Right hindlimb (tissue), 1 donor: ENCODE results near the gene NECAB3.
A peak's percentile ranks its signal among the peaks of the same experiment; 100 is the strongest.
"Not testable (repeated sequence)": the region's sequence is repeated elsewhere in the genome, so short reads cannot be mapped to it uniquely, and the experiment has no call there.

Experiments used
- DNase-seq: peaks from one replicate; pipeline ENCODE4 v3.0.0-alpha.2; 2018

The NECAB3 gene, protein sequence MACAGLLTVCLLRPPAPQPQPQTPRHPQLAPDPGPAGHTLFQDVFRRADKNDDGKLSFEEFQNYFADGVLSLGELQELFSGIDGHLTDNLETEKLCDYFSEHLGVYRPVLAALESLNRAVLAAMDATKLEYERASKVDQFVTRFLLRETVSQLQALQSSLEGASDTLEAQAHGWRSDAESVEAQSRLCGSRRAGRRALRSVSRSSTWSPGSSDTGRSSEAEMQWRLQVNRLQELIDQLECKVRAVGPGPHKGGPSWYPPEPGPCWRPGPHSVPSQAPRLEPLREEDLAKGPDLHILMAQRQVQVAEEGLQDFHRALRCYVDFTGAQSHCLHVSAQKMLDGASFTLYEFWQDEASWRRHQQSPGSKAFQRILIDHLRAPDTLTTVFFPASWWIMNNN

DNA sequence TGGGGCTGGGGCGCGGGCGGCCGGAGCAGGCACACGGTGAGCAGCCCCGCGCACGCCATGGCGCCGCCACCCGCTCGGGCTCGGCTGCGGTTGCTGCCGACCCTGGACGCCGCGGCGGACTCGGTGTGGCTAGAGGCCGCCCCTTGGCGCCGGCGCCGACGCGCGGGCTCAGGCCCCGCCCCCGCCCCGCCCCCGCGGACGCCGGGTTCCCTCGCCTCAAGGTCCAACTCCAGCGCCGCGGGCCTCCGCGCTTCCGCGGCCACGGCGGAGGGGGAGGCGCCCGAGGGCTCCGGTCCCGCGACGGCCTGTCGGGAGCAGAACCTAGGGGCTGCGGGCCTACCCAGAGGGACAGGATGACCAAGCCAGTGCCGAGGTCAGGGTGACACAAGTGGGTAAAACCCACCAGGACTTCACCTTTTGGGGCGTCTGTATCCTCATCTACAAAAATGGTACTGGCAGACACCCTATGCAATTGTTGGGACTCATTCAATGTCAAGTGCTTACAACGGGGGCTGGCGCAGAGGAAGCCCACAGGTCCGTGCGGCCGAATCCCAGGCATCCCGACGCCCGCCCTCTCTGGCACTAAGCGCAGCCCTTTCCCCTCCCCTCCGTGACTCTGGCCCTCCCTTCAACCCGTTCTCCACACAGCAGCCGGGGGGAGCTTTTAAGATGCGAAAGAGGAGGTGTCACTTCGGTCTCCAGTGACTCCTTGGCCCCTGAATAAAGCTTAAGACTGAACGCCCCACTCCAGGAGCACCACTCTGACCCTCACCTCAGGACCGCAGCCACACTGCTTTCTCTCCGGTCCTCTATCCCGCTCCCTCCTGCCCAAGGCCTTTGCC lies at the start of gene NECAB3:
Gene NECAB3, minus strand, starts transcription at position 135 of the 842 bp plus-strand sequence. Its CDS starts 76 bp downstream, at position 59.
- peak; percentile 90 for DNase-seq

DNA sequence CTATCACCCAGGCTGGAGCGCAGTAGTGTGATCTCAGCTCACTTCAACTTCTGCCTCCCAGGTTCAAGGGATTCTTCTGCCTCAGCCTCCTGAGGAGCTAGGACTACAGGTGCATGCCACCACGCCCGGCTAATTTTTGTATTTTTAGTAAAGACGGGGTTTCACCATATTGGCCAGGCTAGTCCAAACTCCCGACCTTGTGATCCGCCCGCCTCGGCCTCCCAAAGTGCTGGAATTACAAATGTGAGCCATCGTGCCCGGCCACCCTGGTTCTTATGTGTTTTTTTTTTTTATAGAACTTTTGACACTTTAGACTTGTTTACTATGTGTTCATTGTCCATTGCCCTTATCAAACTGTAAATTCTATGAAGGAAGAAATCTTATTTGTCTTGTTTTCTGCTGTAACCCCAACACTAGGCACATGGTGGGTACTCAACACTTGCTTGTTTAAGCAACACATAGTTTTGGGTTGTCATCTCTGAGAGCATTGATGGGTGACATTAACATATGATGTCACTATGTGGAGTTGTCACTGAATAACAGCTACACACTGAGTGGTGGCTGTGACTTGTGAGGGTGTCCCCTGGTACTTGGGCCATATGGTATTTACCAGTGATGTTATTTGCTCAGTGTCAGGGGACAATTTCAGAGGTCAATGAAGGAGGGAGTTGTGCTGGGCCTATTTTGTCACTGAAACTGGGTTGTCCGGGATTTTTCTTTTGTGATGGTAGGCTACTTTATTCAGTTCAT lies 47.3 kb upstream of the NECAB3 start:
- DNase-seq = no peak

DNA sequence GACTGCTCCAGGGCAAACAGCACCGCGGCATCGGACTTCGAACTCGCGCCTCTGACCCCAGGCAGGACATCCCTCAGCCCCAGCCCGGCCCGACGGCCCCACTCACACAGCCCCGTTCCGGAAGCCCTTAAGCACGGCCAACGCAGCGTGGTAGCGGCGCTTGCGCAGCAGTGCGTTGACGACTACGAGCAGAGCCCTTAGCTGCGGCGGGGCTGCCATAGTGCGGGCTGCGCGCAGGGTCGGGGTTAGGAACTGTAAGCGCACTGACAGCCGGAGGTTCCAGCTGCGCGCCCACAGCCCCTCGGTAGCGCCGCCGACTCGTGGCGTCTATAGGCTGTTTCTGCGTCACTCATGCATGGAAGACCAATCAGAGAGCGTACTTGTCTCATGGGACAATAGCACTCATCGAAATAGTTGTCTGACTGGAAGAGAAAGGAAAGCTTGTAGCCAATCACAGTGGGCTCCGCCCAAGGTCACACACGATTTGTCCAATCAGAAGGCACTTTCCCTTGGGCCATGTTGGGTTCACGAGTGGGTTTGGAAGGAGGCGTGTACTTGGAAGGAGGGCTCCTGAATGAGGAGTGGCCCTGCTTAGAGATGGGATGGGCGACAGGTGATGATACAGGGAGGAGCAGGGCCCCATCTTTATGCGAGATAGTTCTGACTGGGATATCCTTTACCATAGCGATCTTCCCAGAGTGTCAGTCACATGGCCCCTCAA lies 45.9 kb upstream of the NECAB3 start, which contains the start of gene PXMP4:
Gene PXMP4, minus strand, starts transcription at position 322 of the 721 bp plus-strand sequence. Its CDS starts 103 bp downstream, at position 219.
- peak; percentile 96 for DNase-seq

DNA sequence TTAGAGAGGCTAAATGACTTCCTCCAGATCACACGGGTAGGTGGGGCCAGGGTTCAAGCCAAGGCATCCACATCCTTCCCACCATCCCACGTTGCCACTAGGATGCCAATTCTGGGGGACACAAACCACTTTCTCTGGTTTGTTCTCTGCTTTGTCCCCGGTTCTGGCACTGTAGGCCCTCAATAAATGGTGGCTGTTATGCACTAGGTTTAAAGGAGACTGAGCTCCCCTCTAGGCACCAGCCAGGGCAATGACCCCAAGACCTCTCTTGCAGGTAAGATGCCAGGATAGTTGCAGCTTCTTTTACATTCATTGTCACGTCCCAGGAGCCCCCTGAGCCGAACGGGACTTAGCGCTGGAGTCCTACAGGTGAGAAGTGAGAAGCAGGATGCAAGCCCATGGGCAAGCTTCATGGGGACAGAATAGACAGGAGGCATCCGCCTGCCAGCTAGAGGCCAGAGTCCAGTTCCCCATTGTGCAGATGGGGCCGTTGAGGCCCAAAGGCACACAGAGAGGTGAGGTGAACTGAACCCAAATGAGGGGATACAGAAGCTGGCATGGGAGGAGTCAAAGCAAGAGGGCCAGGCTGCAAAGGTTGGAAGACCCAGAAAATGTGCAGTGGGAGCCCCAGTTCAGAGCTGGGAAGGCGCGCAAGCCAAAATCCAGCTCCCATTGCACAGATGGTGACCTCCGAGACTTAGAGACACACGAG lies 45.2 kb upstream of the NECAB3 start:
- no peak for DNase-seq

DNA sequence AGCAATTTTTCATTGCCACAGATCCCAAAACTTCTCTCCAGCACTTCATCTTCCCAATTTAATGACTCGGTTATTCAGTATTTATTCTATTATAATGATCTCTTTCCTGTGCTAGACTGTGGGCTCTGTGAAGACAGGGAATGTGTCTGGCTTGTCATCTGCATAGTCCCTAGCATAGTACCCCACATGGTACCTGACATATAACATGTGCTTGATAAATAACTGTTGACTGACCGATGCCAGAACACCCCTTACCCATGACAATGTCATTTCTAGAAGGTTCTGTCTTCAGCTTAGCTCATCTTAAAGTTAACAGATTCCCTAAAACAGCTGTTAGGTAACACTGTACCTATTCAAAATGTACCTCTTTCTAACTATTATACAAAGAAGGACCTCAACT lies 42.3 kb upstream of the NECAB3 start:
- no peak for DNase-seq

DNA sequence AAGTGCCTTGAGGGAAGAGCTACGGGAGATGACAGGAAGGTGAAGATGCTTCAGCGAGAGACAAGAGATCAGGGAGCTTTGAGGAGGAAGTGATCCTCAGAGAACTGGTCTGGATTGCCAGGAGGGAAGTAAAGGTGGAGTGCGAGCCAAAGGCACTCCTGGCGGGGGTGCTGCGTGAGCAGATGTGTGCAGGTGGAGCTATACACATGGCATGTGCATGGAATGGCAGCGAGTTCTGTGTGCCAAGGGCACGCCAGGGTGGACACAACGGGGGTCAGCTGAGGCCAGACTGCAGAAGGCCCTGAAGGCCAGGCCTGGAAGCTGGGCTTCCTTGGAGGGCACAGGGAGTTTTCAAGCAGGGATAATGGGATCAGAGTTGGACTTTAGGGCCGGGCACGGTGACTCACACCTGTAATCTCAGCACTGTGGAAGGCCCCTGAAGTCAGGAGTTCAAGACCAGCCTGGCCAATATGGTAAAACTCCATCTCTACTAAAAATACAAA lies 39.7 kb upstream of the NECAB3 start:
- no peak for DNase-seq

DNA sequence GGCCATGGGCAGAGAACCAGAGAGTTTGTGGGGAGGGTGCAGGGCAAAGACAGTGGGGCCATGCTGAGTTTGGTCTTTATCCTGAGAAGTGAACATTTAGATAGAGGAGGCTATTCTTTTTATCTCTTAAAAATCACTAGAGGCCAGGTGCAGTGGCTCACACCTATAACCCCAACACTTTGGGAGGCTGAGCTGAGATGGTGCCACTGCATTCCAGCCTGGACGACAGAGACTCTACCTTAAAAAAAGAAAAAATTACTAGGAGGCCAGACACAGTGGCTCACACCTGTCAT lies 37.2 kb upstream of the NECAB3 start:
- DNase-seq = no peak

DNA sequence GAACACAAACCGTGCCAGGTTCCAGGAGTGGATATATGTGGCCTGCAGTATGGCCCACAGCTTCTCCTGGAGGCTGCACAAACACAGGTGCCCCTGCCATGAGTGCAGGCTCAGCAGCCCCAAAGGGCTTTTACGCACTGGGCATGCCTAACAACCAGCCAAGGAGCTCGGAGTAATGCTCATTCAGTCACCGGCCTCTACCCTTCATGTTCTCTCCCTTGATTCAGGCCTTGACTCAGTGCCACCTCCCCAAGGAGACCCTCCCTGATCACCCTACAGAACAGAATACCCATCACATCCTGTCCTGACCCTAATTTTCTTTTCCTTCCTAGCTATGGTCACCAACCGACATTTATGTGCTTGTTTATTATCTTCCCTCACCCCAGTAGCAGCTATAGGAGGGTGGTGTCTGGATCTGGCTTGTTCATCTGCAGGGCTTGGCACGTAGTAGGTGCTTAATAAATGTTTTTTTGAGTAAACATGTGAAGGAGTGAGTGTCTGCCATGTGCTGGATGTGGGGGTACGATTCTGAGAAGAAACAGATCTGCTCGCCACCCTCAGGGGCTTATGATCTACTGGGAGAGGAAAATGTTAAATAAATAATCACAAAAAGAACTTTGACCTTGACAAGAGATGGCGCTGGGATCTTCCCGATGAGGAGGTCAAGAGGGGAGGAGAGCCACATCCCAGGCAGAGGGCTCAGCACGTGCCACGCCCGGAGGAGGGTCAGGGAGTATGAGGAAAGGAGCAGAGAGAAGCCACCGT lies 36.6 kb upstream of the NECAB3 start:
- DNase-seq = no peak

DNA sequence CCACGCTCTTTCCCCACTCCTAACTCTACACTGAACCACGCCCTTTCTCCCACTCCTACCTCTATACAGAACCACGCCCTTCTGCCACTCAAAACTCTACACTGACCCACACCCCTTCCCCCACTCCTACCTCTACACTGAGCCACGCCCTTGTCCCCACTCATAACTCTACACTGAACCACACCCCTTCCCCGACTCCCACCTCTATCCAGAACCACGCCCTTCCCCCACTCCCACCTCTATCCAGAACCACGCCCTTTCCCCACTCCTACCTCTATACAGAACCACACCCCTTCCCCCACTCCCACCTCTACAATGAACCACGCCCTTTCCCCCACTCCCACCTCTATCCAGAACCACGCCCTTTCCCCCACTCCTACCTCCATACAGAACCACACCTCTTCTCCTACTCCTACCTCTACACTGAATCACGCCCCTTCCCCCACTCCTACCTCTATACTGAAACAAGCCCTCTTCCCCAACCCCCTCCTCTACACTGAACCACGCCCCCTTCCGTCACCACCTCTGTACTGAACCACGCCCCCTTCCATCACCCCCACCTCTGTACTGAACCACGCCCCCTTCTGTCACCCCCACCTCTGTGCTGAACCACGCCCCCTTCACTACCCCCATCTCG lies 35.8 kb upstream of the NECAB3 start:
- no peak for DNase-seq

DNA sequence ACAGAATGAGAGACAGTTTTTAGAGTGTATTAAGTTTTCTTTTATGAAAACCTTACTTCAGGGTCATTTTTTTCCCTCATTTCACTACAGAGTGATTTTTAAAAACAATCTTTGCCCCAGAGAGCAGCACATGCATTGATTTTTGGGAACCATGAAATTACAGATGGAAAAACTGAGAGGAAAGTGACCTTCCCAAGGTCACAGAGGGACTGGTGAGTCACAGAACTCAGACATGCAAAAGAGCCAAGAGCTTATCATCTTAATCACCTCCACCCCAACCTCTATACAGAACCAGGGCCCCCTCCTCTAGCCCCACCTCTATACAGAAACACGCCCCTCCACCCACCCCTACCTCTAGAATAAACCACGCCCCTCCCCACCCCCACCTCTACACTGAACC lies 35.2 kb upstream of the NECAB3 start:
- no peak for DNase-seq

DNA sequence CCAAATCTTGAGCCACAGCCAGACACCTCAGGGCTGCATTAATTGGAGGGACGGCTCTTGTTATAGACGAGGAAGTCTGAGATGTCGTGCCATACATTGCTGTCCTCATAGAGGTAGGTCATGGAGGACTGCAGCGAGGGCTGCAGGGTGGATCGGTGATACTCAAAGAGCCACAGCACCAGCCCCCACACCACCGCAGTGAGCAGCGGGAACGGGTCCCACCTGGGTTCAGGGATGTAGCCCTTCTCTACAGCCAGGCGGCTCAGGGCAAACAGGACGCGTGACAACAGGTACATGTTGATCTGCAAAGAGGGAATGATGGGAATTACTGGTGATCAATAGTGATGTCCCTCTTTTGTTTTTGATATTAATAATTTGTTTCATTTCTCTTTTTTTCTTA lies 33.4 kb upstream of the NECAB3 start:
- DNase-seq = no peak

DNA sequence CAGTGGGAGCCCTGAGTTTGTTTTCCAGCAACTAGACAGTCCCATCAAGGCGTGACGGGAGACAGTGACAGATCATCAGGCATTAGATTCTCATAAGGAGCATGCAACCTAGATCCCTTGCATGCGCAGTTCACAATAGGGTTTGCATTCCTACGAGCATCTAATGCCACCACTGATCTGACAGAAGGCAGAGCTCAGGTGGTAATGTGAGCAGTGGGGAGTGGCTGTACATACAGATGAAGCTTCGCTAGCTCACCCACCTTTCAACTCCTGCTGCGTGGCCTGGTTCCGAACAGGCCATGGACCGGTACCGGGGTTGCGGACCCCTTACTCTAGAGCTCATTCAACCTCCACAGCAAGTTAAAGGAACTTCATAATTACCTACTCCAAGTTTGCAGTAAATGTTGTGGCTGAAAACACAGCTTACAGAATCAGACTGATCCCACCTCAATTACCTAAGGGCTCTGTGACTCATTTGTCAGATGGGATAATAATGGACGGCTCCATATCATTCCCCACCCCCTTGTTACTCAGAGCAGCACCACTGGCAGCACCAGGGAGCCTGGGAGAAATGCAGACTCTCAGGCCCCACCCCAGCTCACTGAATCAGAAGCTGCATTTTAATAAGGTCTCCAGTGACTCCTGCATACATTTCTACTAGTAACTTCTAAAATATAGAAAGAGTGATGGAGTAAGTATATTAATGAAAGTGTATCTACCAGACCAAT lies 30.1 kb upstream of the NECAB3 start:
- no peak for DNase-seq

DNA sequence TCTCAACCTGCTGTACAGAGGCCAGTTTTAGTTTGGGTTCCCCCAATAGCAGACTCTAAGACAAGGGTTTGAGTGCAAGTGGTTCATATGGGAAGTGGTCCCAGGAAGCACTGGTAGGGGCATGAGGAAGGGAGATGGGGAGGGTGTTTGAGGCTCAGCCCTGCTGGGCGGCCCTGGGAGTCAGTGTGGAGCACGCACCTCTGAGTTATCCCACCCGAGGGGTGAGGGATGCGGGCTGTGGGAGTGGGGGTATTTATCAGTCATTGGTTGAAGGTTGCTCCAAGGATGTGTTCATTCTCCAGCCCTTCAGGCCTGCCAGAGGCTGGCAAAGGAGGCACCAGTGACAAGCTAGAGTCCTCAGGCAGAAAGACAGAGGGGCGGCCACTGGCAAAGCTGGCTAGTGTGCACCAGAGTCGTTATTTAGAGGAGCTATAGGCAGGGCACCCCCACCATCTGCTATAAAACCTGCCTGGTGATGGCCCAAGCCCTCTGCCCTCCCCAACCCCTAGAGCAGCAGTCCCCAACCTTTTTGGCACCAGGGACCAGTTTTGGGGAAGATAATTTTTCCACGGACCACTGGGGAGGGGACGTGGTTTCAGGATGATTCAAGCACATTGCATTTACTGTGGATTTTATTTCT lies 29.4 kb upstream of the NECAB3 start:
- DNase-seq = no peak

DNA sequence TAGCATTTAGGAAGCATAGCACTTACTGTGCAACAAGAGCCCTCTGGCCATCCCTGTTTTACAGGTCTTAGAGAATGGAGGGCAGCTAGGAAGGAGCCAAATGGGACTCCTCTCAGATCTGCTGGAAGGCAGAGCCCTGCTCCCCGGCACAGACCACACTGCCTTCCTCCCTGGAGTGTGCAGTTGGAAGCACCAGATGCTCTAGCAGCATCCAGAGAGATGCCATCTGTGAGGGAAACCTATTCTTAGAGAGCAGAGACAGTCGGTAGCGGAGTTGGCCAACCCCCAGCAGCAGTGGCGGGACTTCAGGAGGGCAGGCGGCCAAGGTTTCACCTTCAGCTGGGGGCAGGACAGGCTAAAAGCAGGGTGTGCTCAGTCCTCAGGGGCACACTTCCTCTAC lies 28.6 kb upstream of the NECAB3 start:
- peak; percentile 49 for DNase-seq

DNA sequence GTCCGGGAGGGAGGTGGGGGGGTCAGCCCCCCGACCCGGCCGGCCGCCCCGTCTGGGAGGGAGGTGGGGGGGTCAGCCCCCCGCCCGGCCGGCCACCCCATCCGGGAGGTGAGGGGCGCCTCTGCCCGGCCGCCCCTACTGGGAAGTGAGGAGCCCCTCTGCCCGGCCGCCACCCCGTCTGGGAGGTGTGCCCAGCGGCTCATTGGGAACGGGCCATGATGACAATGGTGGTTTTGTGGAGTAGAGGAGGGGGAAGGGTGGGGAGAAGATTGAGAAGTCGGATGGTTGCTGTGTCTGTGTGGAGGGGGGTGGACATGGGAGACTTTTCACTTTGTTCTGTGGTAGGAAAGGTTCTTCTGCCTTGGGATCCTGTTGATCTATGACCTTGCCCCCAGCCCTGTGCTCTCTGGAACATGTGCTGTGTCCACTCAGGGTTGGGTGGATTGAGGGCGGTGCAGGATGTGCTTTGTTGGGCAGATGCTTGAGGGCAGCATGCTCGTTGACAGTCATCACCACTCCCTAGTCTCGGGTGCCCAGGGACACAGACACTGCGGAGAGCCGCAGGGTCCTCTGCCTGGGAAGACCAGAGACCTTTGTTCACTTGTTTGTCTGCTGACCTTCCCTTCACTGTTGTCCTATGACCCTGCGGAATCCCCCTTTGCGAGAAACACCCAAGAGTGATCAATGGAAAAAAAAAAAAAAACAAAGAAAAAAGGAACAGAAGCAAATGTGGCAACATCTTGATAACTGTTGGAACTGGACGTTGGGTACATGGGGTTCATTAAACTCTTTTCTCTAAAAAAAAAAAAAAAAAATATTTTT lies 27.6 kb upstream of the NECAB3 start:
- no peak for DNase-seq

DNA sequence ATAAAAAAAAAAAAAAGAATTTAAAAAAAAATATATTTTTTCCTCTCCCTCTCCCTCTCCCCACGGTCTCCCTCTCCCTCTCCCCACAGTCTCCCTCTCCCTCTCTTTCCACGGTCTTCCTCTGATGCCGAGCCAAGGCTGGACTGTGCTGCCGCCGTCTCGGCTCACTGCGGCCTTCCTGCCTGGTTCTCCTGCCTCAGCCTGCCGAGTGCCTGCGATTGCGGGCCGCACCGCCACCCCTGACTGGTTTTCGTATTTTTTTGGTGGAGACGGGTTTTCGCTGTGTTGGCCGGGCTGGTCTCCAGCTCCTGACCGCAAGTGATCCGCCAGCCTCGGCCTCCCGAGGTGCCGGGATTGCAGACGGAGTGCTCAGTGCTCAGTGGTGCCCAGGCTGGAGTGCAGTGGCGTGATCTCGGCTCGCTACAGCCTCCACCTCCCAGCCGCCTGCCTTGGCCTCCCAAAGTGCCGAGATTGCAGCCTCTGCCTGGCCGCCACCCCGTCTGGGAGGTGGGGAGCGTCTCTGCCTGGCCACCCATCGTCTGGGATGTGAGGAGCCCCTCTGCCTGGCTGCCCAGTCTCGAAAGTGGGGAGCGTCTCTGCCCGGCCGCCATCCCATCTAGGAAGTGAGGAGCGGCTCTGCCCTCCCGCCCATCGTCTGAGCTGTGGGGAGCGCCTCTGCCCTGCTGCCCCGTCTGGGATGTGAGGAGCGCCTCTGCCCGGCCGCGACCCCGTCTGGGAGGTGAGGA lies 26.6 kb upstream of the NECAB3 start:
- not testable (repeated sequence) for DNase-seq

DNA sequence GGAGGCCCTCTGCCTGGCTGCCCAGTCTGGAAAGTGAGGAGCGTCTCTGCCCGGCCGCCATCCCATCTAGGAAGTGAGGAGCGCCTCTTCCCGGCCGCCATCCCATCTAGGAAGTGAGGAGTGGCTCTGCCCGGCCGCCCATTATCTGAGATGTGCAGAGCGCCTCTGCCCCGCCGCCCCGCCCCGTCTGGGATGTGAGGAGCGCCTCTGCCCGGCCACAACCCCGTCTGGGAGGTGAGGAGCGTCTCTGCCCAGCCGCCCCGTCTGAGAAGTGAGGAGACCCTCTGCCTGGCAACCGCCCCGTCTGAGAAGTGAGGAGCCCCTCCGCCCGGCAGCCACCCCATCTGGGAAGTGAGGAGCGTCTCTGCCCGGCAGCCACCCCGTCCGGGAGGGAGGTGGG lies 24.7 kb upstream of the NECAB3 start:
- DNase-seq = not testable (repeated sequence)

DNA sequence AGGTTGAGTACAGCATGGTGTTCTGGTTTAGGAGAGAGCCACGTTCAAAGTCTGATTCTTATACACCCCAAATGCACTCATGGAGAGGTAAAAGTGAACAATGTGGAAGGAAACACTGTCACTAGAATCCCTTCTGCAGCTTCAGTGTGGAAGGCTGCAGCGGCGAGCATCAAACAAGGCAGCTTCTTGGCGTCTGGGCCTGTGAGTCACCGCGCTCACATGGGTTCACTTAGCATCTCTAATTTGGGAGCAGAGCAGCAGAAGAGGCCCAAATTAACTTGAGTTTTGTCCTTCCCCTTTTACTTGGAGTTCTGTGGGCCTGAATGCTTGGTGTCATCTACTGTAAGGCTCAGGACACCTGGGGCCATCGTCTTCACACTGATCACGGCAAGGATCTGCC lies 22.9 kb upstream of the NECAB3 start:
- peak; percentile 71 for DNase-seq
